GM20000 (cell line): ENCODE measurements around the gene ELAVL1.

Experiments
- DNase-seq: peaks from one replicate; pipeline ENCODE4 v3.0.0; 2012; ENCODE audit warnings: low spot score
- CTCF ChIP-seq: IDR thresholded peaks from 2 replicates; pipeline ENCODE4 v1.5.1; 2012; ENCODE audit warnings: mild to moderate bottlenecking, control low read depth; ENCODE audit errors: extremely low read depth, missing control alignments

Gene ELAVL1

GRCh38 chr19:7912697-7913564 is 92.5 kb downstream of the ELAVL1 start:
- TF ChIP-seq CTCF: no peak
- DNase-seq: no peak

- no peak for DNase-seq
- TF ChIP-seq CTCF: no peak
Observed at GRCh38 chr19:7912144-7912696, 93.2 kb downstream of the ELAVL1 start.

- no peak for TF ChIP-seq CTCF
- no peak for DNase-seq
Observed at GRCh38 chr19:7911508-7912143, 93.8 kb downstream of the ELAVL1 start.

- TF ChIP-seq CTCF: no peak
- DNase-seq: no peak
Observed at GRCh38 chr19:7910321-7911161, 94.9 kb downstream of the ELAVL1 start.

- no peak for DNase-seq
- no peak for TF ChIP-seq CTCF
Observed at GRCh38 chr19:7909471-7910067, 95.9 kb downstream of the ELAVL1 start.

- TF ChIP-seq CTCF: no peak
Observed at GRCh38 chr19:7908742-7909461, 96.5 kb downstream of the ELAVL1 start.

More at GRCh38 chr19:7908742-7909461, 96.5 kb downstream of the ELAVL1 start:
- DNase-seq: no peak
